Limb (tissue), 2 donors: ENCODE data around the gene MYCBP.
"Not testable (repeated sequence)": the region's sequence is repeated elsewhere in the genome, so short reads cannot be mapped to it uniquely, and the experiment has no call there.

Source experiments
- DNase-seq, 2 donors: peaks; one replicate each; pipeline ENCODE4 v3.0.0-alpha.2; 2016; ENCODE audit errors: extremely low spot score in 2 of 2

Gene MYCBP

DNA sequence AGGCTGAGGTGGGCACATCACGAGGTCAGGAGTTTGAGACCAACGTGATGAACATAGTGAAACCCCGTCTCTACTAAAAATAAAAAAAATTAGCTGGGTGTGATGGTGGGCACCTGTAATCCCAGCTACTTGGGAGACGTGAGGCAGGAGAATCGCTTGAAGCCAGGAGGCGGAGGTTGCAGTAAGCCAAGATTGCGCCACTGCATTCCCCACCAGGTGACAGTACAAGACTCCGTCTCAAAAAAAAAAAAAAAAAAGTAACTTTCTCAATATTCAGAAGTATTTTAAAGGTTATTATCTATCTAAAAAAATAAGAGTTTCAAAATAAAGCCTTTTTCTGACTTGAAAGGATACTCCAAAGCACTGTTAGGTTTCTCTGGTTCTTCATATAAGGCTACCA lies 5.9 kb downstream of the MYCBP start:
- no peak for DNase-seq

DNA sequence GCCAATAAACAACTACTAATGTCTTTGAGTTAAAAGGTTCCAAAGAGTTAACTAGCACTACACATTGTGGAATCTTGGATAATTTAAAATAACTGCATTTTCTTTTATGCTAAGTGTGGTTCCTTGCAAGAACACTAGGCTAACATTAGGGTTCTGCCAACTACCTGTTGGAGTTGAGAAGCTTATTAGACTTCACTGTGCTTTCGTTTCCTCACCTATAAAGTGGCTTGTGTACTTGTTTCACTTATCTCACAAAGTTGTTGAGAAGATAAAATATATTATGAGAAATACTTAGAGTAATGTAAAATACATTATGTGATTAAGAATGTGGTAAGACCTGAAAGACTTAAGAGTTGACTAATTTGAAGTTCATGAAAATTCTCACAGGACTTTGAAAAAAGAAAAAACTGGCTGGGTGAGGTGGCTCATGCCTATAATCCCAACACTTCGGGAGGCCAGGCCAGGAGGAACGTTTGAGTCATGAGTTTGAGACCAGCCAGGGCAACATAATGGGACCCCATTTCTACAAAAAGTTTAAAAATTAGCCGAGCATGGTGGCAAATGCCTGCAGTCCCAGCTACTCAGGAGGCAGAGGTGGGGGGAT lies 7.9 kb downstream of the MYCBP start:
- DNase-seq, result no peak

DNA sequence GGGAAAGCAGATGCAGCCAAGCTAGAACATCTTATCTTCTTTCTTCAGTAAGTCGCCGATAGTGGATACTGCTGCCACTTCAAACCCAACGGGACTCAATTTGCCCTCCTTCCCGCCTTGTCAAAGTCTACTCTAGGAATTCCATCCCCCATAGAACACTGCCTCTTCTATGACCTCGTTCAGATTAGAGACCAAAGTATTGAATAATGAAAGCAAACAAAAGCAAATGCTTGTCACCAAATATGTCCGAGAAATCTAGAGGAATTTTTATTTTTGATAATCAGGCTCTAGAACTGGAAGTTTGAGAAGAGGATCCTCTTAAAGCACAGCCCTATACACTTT lies 12.7 kb downstream of the MYCBP start:
- no peak for DNase-seq

DNA sequence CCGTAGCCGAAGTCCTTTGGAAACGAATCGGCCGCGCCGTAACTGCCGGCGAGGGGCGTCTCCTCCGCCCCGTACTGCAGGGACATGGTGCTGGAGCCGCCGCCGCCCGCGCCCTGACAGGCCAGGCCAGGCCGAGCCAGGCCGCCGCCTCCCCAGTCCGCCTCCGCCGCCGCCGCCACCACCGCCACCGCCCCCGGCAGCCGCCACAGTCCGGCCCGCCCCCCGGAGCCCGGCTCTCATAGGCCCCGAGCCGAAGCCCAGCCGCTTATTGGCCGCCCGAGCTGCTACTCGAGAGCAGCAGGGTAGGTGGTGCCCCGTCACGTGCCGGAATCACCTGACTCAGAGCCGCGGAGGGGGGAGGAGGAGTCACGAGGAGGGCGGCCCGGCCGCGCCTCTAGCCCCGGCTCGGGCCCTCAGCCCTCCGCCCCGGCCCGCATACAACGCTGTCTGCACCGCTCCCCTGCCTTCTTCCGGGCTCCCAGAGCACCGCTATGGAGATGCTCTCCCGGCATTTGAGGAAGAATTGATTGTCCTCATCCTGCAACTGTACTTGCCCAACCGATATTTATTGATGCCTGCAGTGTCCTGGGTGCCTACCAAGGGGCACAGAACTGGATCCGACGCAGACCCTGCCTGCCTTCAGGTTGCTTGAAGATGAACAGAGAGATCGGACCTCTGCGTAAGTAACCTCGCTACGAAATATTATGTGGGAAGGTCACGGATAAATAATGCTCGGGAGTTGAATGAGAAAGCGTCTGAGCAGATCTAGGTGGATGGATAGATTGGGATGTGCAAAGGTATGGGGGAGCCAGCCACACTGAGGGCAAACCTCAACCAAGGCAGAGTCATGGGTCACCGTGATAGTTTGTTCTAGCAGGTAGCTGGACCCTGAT lies 13.3 kb downstream of the MYCBP start, which contains the start of gene RRAGC:
TSS of gene RRAGC (minus strand) at position 212 of the 893 bp plus-strand sequence. CDS start at position 86, 126 bp downstream.
- DNase-seq, result peak; percentile 97 to 98

DNA sequence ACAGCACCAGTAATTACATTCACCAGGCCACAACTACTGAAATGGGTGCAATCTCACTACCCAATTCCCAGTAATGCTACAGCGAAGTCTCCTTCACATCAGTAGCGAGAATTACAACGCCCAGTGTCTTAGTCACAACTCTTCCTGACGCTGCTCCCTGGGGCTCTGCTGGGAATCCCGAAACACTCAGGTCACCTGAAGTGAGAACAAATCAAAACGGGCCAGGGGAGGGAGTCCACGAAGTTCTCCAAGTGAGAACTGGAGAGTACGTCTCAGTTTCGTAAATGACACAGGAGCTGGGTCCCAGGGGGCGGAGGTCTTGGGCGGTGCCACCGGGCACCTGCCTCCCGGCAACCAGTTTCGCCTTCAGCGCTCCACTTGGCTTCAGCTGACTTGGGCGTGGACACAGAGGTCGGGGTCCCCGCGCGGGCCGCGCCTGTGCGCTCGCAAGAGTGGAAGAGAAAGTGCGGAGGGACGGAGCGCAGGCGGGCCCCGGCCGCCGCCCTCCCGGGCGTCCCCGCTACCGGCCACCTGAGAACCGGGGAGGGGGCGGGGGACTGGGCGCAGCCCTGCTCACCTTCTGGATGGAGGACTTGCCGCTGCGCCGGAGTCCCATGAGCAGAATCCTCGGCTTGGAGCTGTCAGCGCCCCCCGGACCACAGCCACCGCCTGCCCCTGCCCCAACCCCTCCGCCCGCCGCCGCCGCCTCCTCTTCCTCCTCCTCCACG lies 14.2 kb downstream of the MYCBP start:
- no peak for DNase-seq

DNA sequence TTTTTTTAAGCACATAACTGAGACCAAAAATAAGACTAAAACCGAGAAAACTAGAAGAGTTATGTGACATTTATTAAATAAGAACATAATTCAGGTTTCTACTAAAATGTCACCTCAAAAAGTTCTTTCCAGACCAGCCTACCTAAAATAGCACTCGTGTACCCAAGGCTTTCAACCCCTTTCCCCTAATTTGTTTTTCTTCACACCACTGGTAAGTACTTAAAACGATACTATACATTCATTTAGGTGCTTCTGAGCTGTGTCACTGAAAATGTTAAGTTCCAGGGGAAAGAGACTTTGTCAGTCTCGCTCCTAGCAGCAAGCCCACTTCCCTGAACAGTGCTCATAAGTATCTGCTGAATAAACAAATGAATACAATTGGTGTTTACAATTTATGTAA lies 20.4 kb downstream of the MYCBP start:
- no peak for DNase-seq

DNA sequence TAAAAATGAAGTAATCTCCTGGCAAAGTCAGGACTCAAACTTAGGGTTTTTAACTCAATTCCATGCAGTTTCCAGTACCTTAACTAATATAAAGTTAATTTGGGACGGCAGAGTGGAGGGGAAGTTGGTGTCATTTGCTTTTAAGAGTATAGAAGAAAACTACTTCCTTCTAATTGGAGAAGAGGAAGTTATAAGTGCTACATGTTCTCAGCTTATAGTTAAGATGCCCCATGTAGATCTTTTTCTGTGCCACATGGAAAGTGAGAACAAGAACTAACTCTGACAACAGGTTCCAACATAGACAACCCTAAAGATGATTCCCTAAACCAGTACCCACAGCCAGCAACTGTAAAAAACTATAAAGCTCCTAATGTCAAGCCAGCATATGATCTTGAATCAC lies 25.1 kb downstream of the MYCBP start:
- no peak for DNase-seq

DNA sequence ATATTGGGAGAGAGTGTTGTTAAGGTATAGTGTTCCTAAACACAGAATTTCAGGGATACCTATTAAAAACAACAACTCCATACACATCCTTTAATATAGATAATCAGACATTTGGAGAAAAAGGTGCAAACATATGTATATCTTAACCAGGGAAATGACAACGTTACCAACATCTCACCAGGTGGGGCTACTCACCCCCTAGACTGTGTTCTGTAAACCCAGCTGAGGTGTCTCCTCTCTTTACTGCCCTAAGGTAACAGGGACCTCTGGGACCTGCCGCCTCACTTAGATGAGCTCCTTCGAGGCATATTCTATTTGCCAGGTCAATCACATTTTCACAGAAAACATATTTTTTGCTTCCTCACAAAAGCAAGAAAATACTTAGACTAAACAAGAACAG lies 26.9 kb downstream of the MYCBP start:
- DNase-seq, result no peak

DNA sequence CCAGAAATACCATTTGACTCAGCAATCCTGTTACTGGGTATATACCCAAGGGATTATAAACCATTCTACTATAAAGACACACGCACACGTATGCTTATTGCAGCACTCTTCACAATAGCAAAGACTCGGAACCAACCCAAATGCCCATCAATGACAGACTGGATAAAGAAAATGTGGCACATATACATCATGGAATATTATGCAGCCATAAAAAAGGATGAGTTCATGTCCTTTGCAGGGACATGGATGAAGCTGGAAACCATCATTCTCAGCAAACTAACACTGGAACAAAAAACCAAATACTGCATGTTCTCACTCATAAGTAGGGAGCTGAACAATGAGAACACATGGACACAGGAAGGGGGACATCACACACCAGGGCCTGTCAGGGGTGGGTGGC lies 28.1 kb downstream of the MYCBP start:
- not testable (repeated sequence) for DNase-seq

DNA sequence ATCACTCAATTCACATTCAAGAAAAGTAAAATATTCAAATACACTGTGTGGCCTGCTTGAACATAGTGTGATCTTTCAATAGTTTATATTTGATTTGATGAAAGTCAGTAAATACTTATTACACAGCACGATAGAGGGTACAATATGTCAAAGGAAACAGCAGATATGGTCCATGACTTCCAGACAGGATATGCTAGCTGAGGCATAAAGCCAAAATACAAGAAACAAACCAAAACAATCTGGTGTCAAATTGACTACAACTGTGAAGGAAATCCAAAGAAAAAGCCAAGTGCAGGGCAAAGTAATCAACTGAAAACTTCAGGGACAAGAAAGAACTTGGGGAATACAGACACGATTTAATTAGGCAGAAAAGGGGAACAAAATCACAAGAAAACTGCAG lies 32.9 kb downstream of the MYCBP start:
- no peak for DNase-seq

DNA sequence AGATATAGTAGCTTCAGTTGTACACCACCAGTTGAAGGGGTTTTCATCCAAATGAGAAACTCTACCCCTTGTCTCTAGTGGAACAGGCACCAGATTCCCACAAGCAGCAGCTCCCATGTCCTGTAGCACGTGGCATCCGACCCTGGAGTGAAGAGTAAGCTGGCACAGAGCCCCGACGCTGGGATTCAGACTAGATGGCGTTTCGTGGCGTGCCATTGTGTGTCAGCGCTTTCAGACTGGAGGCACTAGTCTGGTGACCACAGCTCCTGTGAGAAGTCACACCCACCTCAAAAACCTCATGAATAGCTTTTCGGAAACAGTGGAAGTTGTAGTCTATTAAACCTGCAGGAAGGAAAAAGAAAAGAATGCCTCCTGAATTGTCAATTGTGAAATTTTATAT lies 33.8 kb downstream of the MYCBP start:
- no peak for DNase-seq

DNA sequence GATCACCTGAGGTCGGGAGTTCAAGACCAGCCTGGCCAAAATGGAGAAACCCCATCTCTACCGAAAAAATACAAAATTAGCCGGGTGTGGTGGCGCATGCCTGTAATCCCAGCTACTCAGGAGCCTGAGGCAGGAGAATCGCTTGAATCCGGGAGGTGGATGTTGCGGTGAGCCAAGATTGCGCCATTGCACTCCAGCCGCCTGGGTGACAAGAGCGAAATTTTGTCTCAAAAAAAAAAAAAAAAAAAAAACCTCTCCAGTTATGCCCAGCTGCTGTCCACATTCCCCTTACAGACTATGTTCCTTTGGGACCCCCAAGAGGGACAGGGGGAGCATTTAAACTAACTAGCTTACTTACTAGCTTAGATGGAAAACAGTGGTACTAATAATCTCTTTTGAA lies 36.8 kb downstream of the MYCBP start:
- not testable (repeated sequence) for DNase-seq

DNA sequence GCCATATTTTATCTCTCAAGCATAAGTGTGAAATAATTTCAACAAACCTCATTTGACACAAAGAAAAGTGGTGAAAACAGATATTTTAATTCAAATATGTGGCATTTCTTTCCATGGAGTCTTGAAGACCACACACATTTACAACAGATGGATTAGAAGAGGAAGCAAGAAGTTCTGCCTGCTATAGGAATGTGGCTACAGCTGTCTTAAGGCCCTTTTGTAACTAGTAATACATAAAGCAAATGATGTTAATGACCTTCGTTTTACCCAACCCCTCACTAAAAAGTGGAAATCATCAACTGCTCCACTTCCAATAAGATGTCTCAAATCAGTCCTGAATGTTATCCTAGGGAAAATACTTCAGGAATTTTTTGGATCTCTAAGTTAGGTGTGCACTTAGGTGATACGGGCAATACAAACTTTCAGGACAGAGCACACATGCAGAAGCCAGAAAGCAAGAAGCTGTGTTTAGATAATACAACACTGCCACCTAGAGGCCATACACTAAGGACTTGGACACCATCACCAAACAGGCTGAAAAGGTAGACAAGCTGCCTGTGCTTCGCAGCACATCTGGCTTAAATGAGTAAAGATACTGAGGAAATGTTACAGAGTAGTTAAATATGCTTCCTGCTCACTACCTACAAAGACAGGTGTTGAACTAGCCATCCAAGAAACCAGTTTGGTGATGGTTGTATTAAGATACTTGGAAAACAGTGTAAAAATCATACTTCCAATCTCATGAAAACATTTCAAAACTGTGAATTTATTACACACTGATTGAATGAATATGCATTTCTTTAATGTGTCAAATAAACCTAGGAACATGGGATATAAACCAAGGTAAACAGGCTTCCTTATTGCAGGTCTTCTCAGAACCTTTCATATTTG lies 38.0 kb downstream of the MYCBP start:
- DNase-seq, result peak; percentile 55 to 89

DNA sequence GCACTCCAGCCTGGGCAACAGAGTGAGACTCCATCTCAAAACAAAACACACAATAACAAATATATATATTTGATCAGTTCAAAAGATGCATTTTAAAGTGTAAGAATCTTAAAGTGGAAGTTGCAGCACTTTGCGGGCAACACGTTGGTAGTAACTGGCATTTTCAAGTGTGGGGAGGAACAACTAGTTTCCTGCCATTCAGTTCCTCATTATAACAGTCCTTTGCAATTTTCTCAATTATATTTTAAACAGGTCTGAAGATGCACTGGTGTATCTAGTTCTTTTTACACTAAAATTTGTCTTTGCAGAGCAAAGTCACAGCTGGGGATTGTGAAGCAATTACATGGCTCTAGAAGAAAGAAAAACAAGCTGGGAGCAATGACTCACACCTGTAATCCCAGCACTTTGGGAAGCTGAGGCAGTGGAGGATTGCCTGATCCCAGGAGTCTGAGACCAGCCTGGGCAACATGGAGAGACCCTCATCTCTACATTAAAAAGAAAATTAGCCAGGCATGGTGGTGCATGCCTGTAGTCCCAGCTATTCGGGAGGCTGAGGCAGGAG lies 38.8 kb downstream of the MYCBP start:
- no peak for DNase-seq

DNA sequence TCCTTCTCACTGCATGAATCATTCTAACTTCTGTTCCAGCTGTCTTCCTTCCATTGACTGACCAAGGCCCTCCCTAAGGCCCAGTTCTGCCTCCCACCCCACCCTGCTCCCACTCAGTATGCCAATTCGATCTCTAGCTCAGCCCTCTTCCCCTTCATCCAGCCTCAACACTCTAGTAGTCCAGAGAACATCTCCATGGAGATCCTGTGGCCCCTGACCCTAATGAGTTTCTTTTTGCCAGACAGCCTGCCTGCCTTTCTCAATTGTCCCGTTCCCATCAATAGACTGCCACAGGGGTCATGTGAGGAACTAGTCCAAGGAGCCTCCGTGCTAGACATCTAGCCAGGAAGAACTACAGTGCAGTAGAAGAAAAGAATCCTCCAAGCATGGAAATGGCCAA lies 40.0 kb downstream of the MYCBP start:
- DNase-seq, result no peak

DNA sequence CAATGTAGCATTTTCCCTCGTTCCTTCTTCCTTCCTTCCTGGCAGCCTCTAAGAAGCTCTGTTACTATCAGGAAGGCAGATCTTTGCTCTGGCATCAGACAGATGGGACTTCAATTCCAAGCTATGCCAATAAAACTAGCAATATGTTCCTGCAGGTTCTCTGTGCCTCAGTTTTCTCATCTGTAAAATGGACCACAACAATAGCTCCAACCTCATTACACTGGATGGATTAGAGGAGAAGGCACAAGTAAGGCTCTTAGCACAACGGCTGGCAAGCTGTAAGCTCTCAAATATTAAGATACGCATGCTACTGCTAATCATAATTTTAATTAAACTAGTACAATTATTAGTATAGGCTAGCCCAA lies 40.8 kb downstream of the MYCBP start:
- no peak for DNase-seq

DNA sequence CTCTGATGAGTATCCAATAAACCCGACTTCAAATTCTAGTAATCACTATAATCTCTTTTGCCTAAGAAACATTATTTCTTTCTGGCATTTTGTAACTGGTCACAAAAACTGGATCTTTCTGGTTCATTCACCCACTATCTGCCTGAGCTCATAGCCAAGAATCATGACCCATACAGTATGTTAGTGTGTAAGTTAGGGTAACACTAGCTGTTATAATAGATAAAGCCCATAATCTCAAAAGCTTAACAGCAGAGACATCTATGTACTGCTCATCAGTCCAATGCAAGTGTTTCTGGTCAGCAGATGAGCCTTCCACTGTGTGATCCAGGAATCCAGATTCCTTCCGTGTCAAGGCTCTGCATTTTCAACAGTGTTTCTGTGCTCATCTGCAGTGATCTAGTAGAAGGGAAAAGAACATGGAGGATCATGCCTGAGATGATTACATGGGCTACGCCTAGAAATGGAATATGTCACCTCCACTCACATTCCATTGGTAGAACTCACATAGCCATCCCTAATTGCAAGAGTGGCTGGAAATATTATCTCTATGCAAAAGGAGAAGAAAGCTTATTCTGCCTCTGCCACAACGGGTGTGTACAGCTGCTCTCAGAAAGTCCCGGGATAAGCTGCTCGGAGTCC lies 41.3 kb downstream of the MYCBP start:
- no peak for DNase-seq

DNA sequence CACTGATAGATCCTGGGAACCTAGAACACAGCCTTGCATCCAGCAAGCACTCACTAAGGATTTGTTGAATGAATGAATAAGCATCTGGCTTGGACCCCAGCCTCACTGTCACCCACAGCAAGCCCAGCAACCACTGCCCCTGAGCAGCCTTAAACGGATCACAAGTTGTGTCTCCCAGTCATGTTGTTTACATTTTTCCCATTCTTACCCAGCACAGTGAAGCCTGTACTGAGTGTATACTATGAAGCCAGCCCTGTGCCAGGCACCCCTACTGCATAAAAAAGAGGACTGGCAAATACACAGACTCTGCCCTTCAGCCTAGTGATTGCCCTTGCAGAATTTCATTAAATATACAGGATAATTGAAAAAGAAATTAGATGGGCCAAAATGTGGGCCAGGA lies 43.8 kb downstream of the MYCBP start:
- no peak for DNase-seq

DNA sequence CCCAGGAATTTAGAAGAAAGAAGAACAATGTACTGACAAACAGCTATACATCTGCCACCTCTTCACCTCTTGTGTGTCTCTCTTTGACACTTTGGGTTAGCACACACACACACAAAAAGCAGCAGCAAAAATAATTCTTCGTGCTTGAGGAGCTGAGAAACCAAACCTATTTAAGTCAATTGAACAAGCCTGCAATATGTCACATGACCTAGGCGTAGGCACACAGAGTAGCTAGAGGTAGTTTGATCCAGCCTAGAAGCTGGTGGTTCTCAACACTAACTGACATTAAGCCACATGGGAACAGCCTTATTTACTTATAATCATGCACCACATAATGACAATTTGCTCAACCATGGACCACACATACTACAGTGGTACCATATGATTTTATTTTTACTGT lies 45.8 kb downstream of the MYCBP start:
- DNase-seq, result no peak

DNA sequence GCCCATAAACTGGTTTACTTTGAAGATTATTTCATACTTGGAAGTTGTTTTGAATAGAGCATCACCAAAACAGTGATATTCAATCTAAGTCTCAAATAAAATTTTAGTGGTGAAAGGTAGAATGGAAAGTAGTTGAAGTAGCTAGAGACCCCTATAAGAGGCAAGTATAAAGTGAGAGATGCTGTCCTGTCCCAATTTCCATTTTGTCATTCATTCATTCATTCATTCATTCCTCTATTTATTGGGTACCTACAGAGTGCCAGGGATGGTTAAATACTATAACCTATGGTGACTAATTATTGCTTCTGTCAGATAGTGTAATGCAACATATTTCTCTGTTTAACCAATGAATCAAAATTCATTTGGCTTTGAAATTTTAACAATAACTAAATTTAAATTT lies 46.3 kb downstream of the MYCBP start:
- DNase-seq, result no peak

DNA sequence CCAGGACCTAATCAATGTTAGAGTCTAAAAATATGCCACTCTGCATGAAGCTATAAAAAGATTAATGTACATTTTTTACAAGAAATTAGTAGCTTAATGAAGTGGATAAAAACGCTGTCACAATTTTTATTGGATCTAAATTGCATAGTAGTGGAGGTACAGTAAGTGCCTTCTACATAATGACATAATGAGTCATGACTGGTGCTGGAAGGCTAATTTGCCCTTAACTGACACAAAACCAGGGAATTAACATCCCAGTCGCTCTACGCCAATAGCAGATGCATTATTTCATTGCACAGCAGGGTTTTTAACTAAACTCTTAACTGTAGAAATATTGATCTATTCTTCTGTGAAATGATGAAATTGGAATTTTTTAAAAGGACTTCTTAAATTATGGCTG lies 46.9 kb downstream of the MYCBP start:
- no peak for DNase-seq
